HL-60/S4 treated with retinoic acid at 250 ng/mL for 4 days and 3 days (cell line): ENCODE results near the gene CPLX1.

Experiments used
- in situ Hi-C: fragments of 300-500 bp; cut with MboI; formaldehyde crosslinking; loops from 2 replicates; pipeline ENCODE4 v1.7.0; 2022; ENCODE audit warnings: low sequenced_read_pairs

The CPLX1 gene

DNA sequence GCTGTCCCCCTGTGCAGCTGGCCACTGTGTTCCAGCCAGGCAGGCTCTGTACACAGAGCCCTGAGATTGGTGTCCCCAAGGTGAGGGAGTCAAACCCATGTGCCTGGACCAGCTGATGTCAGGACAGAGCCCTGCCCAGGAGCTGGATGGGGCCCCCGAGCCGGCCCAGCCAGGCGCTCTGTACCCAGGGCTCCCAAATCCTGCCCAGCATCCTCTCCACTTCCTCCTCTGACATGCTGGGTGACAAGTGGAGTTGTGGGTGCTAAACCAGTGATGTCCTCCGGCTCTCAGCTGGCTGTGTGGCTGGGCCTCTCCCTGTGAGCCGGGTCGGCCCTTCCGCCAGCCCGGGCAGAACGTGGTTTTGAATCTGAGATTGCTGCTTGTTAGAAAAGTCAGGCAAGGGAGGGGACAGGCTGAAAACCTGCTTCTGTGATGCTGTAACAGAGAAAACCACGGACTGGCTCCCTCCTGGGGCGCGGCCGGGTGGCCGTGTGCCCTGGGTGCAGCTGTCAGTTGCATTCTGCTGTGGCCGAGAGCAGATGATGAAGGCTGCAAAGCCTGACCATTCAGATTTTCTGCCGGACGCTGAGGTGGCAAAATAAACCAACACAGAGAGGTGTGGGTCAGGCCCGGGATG lies 7.9 kb upstream of the CPLX1 start:
- in situ Hi-C loops, result no loop called here

DNA sequence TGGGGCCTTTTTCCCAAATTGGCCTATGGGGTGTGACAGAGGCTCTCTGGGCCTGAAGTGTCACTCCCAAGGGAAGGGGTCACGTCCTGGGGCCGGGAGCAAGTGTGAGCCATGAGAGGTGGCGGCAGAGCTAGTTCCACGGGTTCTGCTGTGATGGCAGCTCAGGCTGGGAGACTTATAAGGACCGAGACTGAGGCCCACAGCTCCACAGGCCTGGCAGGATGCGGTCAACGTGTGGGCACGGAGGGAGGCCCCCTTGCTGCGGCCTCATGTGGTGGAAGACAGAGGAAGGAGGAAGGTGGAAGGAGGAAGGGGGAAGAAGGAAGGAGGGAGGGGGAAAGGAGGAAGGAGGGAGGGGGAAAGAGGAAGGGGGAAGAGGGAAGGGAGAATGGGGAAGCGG lies 7.2 kb upstream of the CPLX1 start:
- in situ Hi-C loops, result no loop called here

DNA sequence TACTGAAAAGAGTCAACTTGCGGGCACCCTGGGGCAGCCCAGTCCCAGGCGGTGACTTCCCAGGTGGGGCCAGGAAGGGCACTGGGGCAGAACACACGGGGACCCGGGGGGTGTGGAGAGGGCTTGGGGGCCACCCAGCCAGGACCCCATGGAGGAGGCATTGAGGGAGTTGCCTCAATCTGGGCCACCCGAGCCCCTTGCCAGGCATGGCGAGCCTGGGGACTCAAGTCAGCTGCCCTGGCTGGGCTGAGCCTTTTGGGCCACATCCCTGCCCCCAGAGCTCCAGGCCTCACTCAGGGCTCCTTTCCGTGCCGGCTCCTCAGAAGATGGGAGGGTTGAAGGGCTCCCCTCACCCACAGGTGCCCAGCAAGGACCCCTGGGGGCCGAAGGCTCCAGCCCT lies 6.6 kb upstream of the CPLX1 start:
- in situ Hi-C loops, result no loop called here

DNA sequence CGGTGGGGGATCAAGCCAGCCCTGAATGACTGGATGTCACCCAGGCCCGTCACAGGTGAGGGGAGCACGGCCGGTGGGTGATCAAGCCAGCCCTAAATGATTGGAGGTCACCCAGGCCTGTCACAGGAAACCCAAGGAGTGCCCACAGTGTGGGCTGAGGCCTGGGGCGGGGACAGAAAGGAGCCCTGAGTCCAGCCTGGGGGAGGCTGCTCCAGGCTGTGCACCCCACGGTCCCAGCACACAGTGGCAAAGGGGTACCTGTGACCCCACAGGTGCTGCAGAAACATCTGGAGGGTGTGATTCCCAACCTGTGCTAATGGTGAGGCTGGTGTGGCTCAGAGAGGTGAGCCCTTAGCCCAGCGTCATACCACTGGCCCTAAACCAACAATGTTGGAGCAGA lies 6.2 kb upstream of the CPLX1 start:
- in situ Hi-C loops, result no loop called here

DNA sequence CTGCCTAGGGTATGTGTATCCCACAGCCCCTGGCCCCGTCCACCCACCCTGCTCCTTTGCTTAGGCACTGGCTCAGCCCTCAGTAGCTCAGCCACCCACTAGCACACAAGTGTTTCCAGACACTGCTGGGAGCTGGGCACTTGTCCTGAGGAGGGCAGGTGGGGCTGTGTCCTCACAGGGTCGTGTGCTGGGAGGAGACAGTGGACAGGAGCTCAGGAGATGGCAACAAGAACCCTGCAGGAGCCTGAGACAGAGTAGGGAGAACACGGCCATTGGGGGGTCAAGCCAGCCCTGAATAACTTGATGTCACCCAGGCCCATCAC lies 5.5 kb upstream of the CPLX1 start:
- in situ Hi-C loops, result no loop called here

DNA sequence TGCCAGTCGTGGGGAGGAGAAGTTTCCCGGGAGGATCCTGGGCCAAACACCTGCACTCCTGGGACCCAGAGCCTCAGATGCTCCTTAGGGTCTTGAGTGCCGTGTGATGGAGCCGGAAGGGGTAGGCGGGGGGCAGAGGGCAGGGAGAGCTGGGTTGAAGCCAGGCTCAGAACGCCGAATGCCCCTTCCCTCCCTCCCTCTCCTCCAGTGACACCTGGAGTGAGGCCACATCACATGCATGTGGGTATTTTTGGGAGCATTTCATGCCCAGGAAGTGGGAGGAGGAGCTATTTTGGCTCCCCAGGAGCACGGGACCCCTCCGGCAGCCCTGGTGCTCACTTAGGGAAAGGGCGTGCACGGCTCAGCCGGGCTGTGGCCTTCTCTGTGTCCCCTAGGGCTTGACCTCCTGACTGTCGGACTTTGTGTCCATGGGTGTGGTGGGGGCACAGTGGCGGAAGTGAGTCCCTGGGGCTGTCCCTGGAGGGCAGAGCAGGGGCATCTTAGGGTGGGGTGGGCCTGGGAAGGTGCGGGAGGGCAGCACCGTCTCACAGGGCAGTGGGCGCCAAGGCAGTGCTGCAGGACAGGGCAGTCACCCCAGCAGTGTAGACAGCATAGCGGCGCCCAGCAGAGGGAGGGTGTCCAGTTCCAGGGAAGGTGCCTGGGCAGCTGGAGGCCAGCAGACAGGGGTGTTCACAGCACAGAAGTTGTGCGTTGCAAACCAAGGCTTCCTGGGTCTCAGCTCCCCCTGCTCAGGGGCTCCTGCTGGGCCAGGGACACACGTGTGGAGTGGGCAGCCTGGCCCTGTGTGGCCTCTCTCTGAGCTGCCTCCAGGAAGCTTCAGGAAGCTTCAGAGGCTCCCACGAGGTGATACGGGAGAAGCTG lies 4.9 kb upstream of the CPLX1 start:
- in situ Hi-C loops, result no loop called here

DNA sequence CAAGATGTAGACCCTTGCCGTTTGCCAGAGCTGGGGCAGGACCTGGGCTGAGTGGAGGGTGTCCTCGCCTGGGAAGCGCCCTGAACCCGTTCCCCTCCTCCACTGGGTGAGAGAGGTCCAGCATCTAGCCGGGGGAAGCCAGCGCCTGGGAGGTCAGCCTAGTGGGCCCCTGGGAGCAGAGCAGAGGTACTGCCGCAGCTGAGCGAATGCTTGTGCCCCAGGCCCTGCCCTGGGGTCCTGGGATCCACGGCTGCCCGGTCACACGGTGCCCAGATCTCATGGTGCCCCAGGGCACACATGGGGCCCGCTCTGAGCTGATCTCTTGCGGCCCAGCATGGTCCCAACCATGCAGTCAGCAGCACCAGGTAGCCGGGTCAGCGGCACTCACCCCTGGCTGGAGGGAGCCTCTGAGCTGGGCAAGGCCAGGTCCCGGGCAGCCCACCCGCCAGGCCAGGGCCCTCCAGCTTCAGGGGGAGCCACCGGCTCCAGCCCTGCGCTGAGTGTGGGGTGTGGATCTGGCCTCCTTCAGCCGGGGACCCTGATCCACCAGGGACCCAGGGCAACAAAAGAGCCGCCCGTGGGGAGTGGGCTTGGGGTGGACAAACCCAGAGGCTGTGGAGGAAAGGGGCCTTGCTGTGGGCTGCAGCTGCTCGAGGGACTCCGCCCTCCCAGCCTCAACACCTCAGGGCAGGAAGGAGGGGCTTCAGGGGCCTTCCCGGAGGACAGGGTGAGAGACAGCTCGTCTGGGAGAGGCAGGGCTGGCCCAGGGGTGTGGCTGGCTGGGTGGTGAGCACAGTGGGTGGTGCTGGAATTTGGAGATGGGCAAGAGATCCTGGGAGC lies 4.1 kb upstream of the CPLX1 start:
- in situ Hi-C loops, result no loop called here

DNA sequence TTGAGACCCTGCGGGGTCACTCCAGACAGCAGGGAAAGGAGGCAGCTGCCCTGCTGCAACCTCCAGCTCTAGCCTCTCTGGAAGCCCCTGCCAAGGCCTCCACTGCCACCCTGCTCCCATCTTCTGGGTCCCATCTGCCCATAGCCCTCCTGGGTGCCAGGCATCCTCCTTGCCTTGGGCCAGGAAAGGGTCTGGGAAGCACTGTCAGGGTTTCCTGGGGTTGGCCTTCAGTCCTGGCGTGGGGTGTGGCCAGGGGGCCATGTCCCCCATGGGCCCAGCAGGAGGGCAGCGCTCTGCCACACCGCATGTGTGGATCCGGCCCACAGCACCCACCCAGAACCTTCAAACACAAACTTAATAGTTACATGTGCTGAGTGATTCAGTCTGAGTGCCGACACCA lies 3.4 kb upstream of the CPLX1 start:
- in situ Hi-C loops, result no loop called here

DNA sequence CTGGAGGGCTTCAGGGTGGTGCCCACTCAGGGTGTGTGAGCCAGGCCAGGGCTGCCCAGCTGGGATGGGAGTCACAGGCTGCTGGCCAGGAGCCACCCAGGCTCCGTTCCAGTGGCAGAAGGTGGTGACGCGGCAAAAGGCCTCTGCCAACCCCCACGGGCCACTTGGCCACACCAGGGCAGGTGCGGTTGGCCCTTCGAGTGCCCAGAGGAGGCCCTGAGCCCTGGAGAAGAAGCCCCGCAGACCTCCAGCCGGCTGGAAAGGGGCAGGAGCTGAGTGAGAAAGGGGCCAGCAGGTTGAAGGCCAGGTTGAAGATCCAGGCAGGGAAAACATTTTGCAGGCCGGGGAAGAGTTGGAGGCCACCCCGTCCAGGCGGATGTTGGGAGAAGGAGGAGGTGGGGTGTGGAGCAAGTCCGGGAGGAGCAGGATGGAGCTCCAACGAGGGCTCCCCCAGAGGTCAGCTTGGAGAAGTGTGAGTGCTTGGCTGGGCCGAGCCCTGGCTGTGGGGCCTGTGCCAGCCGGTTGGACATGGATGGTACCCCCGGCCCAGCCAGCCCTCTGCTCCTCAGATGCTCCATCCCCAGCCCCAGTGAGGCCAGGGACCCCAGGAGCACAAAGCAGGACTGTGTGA lies 2.8 kb upstream of the CPLX1 start:
- in situ Hi-C loops, result no loop called here

DNA sequence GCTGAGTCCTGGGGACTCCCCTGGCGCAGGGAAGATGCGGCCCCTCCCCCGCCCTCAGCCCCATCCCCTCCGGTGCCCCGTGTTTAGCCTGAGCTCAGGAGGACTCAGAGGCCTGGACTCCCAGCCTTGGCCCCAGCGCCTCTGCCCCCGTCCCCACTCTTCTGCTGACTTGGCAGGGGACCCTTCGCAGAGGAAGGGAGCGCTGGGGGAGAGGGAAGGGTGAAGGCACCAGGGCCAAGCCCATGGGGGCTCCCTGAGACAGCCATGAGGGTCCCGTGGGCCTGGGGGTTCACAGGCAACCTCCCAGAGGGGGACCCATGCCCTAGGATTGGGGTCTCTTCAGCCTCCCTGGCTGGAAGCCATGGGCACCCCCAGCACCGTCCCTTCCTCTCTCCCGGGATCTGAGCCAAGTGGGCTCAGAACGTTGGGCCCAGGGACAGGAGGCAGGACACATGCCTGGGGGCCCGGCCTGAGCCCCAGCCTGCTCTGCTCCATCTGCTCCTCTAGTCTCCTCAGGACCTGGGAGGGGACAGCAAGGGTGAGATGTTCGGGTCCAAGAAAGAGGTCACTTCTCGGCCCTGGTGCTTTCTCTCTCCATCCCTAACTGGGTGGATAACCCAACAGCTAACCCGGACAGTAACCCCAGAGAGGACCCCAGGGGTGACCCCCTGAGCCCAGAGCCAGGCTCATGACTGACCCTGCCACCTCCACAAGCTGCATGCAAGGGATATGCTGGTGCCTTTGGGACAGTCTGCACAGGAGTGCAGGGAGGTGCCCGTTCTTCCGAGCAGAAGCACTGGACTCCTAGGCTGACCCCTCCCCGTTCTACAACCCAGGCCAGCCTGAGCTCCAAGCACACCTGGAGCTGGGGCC lies 1.5 kb upstream of the CPLX1 start:
- in situ Hi-C loops, result no loop called here

DNA sequence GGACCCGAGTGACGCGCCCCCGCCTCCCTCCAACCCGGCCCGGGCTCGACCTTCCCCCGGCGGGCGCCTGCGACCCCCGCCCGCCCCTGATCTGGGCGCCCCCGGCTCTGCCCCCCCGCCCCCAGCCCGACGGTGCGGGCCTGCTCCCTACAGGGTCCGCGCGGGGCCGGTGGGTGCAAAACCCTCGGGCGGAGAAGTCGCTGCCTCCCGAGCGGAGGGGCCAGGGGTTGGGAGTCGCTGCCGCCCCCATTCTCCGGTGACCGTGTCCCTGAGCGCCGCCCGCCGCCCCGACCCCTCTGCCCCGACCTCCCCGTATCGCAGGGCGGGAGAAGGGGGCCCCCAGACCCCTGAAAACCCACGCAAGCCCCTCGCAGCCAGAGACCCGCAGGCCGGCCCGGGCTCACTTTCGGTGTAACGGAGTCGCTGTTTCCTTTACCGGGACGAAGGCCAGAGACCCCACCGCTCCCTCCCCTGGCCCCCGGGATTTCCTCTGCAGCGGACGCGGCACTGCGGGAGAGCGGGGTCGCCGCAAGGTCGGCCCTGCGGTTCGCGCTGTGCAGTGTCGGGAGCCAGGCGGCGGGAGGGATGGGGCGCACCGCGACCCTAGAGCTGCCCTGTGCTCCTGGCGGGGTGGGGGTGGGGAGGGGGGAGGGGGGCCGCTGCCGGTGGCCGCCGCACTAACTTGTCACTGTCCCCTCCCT lies 729 bp upstream of the CPLX1 start:
- in situ Hi-C loops, result no loop called here

DNA sequence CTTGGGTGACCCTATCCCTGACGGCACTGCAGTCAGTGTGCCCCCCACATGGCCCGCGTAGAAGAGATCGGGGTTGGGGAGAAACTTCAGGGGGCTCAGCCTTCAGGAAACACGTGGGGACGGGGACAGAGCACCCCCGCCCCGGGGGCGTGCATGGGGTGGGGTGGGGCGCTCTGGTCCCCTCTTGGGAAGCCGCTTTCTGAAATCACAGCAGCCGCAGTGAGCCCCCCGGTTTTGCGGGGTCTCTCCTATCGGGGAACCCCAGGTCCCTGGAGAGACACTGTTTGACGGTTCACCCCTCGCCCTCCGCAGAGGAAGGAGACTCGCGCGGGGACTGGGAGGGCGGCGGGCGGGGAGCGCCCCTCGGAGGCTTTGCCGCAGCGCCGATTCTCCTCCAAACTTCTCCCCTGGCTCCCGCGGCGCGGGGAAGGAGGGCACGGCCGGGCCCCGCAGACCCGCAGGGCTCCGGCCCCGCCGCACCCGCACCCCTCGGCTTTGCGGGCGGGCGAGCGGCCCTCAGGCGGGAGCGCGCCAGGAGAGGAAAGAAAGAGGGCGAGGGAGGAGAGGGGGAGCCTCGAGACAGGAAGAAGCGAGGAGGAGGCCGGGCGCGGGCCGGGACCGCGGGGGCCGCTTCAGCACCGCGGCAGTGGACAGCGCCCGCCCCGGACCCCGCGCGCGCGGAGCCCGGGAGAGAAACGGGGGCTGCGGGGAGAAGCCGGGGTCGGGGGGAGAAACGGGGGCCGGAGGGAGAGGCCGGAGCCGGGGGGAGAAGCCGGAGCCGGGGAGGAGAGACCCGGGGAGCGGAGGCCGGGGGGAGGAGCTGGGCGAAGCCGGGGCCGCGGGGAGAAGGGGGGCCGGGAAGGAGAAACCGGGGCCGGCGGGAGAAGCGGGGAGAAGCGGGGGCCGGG lies 612 bp downstream of the CPLX1 start:
- in situ Hi-C loops, result no loop called here

DNA sequence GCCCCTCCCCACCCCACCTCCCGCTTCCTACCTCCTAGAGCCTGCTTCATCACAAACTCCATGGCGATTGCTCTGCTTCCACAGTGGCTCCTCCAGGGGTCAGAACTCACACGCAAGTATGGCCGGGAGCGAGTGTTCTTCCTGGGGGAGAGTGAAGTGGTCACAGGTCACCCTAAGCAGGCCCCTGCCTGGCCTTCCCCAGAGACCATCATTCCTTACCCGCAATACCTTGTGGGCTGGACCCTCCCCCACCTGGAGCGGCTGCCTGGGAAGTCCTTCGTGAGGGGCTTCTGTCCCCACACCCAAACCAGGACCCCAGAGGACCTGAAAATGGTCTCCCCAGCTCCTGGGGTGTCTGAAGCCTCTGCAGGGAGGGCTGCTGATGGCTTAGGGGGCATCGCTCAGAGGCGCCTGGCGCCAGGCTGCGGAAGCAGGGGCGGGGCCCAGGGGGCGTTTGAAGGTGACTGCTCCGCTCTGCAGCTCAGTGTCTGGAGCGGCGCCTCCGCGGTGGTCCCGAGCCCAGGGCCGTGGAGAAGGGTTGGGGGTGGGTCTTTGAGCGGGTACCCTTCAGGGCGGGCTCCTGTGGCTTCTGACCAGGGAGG lies 1.4 kb downstream of the CPLX1 start:
- in situ Hi-C loops, result no loop called here

DNA sequence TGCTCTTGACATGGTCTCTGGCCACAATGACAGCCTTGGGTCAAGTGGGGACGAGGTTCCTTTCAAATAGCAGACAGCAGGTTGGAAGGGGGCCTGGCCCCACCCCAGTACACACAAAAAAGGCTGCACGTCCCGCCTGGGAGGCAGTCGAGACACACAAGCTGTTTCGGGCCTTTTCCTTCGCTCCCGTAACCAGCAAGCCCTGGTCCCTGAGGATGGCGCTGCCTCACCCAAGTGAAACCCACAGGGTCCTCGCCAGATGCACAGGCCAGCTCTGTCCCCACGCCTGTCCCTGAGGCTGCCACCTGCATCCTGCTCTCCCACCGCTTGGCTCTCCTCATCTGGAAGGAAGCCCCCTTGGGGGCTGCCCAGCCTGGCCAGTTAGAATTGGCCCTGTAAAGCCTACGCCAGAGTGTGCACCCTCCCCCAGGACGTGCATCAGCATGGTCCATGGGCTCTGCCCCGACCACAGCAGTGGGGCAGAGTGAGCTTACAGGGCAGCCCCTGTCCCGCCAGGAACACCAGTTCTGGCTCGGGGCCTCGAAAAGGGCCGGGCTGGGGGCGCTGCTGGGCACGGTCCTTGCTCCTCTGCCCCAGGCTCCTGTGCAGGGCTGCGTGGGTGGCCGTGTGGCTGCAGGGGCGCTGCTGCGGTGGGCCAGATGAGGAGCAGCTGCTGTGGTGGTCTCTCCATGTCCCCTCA lies 2.0 kb downstream of the CPLX1 start:
- in situ Hi-C loops, result no loop called here

DNA sequence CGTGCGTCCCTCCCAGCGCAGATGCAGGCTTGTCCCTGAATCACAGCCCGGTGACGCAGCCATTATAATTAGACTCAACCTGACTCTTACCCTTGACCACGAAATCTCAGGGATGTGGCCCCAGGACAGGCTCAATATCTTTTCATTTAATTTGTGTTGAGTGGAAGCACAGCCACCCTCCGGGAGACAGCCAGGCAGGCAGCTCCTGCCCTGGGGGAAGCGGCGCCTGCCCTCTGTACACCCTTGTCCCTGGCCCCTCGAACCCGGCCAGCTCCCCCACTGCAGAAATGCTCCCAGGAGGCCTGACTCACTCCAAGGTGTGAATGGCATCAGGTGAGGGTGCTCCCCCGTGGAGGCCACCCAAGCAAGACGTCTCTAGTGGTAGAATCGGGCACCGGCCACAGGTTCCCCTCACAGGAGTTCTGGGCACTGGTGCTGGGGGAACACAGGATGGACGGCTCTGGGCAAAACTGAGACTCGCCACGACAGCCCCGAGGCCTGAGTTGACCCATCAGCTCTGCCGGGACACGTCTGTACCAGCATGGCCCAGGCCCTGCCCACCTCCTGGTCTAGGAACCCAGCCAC lies 2.7 kb downstream of the CPLX1 start:
- in situ Hi-C loops, result no loop called here

DNA sequence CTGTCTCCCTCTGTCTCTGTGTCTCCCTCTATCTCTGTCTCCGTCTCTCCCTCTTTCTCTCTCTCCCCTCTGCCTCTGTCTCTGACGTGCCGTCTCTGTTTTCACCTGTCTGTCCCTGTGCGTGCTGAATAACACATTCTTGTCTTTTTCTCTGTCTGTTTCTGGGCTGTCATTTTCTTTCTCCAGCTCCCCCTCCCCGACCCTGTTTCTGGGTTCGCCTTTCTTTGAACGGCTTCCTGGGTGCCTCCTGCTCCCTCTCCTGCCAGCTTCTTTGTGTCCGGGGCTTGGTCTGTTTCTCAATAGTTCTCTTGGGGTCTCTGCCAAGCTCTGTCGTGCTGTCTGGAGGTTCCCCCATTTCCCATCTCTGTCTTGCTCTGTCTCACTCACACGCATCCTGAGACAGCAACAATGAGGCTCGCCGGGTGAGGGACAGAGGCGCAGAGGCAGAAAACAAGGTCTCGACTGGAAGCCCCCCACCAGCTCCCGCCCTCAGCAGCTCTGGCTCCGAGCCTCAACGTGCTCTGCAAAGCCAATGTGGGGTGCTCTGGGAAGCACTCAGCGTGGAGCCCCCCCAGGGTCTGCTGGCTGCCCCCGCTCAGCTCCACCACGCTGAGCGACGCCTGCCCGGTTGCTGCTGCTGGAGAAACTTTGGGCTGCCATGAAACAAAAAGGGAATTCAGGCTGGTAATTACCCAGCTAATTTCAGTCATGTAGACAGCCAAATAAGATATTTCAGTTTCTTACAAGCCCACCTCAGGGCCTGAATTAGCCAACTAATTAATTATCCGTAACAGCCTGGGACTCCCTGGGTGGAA lies 3.4 kb downstream of the CPLX1 start:
- in situ Hi-C loops, result no loop called here

DNA sequence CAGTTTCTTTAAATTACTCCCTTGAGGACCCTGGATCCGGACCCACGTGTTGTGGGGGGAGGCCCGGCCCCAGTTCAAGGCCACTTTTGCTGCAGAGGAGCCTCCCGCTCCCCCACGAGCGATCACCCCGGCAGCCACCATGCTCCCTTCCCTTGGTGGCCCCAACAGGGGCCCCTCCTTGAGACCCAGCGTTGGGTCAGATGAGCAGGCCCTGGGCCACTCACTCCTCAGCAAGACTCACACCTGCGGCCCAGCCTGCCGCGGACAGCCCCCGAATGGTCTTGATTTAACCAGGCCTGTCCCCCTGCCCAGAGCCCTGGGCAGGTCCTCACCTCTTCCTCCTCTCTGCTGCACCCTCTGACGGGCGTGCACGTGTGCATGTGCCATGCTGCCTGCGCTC lies 4.3 kb downstream of the CPLX1 start:
- in situ Hi-C loops, result no loop called here
